ENCODE data around the gene CEP70. TPM values are rescaled to one million over a fixed set of nuclear protein-coding genes. Genes with fewer than 3 reads are reported as not detected.

The CEP70 gene
- total RNA-seq, 1 experiment from 2014 or later = 32.6 TPM

DNA sequence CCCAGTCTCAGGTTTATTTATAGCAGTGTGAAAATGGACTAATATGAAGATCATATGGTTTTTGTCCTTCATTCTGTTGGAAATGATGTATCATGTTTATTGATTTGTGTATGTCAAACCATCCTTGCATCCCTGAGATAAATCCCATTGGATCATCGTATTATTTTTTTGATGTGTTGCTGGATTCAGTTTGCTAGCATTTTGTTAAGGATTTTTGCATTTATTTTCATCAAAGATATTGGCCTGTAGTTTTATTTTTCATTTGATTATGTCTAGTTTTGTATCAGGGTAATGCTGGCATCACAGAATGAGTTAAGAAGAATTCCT lies 48.8 kb upstream of the CEP70 start:
- Histone ChIP-seq H2BK120ac (ENCODE audit: low read depth, low read length, poor library complexity, severe bottlenecking) (no peak overlapping the region), H3K4me2 (ENCODE audit: insufficient read depth, insufficient read length, low read length) (no peak overlapping the region), H3K4ac (ENCODE audit: low read depth, low read length) (no peak overlapping the region), H4K8ac (replicated peaks; ENCODE audit: insufficient read length, low read depth, low read length) (no peak overlapping the region), H4K20me1 (ENCODE audit: control insufficient read depth, insufficient read depth, insufficient read length) (no peaks in the 10 kb centered on the region), H2BK15ac (ENCODE audit: low read depth, low read length) (no peak overlapping the region), H4K91ac (ENCODE audit: insufficient read length, low read depth, low read length) (no peak overlapping the region), H3T11ph (ENCODE audit: low read length) (no peak overlapping the region), H4K5ac (ENCODE audit: insufficient read length, low read depth, low read length) (no peak overlapping the region), H3K23ac (ENCODE audit: insufficient read length, low read depth, low read length) (no peak overlapping the region), H2AK5ac (ENCODE audit: insufficient read length, low read length) (no peak overlapping the region), H3K27me3 (ENCODE audit: insufficient read depth, low read length) (no peaks in the 10 kb centered on the region), H3K56ac (ENCODE audit: insufficient read length, low read depth, low read length) (no peak overlapping the region), H3K79me2 (ENCODE audit: insufficient read depth, low read length) (no peaks in the 10 kb centered on the region), H3K9me3 (ENCODE audit: control insufficient read depth, low read depth, low read length) (peaks cover 9% of the 10 kb centered on the region), H3K18ac (ENCODE audit: insufficient read length, low read depth, low read length) (no peak overlapping the region), H2AFZ (ENCODE audit: low read length) (no peak overlapping the region), H3K79me1 (ENCODE audit: insufficient read depth, low read depth, low read length, poor library complexity, severe bottlenecking) (no peaks in the 10 kb centered on the region), H3K9ac (ENCODE audit: extremely low read depth, insufficient read length, low read length) (no peak overlapping the region), H2BK5ac (ENCODE audit: insufficient read length, low read length) (no peak overlapping the region), H3K27ac (ENCODE audit: insufficient read length, low read depth, low read length) (no peak overlapping the region), H2BK20ac (ENCODE audit: low read depth, low read length, poor library complexity, severe bottlenecking) (no peak overlapping the region), H2BK12ac (ENCODE audit: insufficient read length, low read depth, low read length) (no peak overlapping the region), H3K14ac (ENCODE audit: insufficient read depth, low read length) (no peak overlapping the region), H3K23me2 (ENCODE audit: insufficient read length, low read depth, low read length, poor library complexity, severe bottlenecking) (no peaks in the 10 kb centered on the region), H3K4me1 (ENCODE audit: insufficient read depth, low read length) (no peaks in the 10 kb centered on the region)
- WGBS (ENCODE audit: extremely low coverage, insufficient read length, low lambda C conversion rate) = no CpG with 5 or more reads among the region's 1 CpG
- H3K9me3 Mint-ChIP-seq = peaks cover 60 to 69% of the 10 kb centered on the region in 2 experiments
- no peak for DNase-seq
- peaks cover 31% of the 10 kb centered on the region for H3K27me3 Mint-ChIP-seq (ENCODE audit: low read depth)
- peaks cover 29 to 61% (median 59%) of the 10 kb centered on the region in 3 experiments for H3K36me3 Mint-ChIP-seq (ENCODE audit: insufficient read depth in 1 of 3, low read depth in 3 of 3)
- H3K4me3 Mint-ChIP-seq = no peak overlapping the region
- no peak overlapping the region for H3K27ac Mint-ChIP-seq
- no peaks in the 10 kb centered on the region for H3K4me1 Mint-ChIP-seq
- TF ChIP-seq, protein P1, sequence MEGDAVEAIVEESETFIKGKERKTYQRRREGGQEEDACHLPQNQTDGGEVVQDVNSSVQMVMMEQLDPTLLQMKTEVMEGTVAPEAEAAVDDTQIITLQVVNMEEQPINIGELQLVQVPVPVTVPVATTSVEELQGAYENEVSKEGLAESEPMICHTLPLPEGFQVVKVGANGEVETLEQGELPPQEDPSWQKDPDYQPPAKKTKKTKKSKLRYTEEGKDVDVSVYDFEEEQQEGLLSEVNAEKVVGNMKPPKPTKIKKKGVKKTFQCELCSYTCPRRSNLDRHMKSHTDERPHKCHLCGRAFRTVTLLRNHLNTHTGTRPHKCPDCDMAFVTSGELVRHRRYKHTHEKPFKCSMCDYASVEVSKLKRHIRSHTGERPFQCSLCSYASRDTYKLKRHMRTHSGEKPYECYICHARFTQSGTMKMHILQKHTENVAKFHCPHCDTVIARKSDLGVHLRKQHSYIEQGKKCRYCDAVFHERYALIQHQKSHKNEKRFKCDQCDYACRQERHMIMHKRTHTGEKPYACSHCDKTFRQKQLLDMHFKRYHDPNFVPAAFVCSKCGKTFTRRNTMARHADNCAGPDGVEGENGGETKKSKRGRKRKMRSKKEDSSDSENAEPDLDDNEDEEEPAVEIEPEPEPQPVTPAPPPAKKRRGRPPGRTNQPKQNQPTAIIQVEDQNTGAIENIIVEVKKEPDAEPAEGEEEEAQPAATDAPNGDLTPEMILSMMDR (conservative IDR thresholded peaks at IDR 0.05) = no peak

All from H9 (cell line).